Right hindlimb (tissue), 1 donor: ENCODE results near the gene RNF38.
"Not testable (repeated sequence)": the region's sequence is repeated elsewhere in the genome, so short reads cannot be mapped to it uniquely, and the experiment has no call there.

ENCODE experiments used
- DNase-seq: peaks from one replicate; pipeline ENCODE4 v3.0.0-alpha.2; 2018

The RNF38 gene

GRCh38 chr9:36399980-36400331 lies at the start of gene RNF38:
RNF38 (minus strand) TSS chr9:36400269; CDS start chr9:36400108, 161 bp downstream.
- no peak for DNase-seq

DNA sequence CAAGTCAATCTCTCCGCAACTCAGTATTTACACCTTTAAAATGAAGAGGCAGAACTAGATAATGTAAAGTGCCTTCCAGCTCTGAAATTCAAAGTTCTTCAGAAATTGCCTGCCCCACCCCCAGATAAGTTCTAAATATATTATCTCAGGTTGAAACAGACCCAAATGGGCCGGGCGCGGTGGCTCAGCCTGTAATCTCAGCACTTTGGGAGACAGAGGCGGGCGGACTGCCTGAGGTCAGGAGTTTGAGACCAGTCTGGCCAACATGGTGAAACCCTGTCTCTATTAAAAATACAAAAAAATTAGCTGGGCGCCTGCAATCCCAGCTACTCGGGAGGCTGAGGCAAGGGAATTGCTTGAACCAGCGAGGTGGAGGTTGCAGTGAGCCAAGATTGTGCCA lies 48.5 kb upstream of the RNF38 start:
- not testable (repeated sequence) for DNase-seq

DNA sequence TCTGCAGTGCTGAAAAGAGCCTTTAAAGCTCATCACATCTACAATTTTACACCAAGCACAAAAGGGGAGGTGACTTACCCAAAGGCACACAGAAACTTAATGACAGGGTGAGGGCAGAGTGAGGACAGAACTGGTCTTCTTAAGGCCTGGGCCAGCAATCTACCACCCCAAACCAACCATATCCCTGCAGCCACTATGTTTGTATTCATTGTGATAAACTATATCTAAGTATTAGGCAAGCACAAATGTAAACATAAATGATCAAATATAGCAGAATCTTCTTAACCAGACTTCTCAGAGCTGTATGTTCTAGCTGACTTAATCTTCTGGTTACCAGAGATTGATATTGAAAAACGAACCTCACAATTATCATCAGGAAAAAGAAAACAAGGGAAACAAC lies 47.9 kb upstream of the RNF38 start:
- DNase-seq = no peak

DNA sequence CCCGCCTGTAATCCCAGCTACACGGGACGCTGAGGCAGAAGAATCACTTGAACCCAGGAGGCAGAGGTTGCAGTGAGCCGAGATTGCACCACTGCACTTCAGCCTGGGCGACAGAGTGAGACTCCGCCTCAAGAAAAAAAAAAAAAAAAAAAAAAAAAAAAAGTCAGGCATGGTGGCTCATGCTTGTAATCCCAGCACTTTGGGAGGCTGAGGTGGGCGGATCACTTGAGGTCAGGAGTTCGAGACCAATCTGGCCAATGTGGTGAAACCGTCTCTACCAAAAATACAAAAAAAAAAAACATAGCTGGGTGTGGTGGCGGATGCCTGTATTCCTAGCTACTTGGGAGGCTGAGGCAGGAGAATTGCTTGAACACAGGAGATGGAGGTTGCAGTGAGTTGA lies 46.6 kb upstream of the RNF38 start:
- not testable (repeated sequence) for DNase-seq

DNA sequence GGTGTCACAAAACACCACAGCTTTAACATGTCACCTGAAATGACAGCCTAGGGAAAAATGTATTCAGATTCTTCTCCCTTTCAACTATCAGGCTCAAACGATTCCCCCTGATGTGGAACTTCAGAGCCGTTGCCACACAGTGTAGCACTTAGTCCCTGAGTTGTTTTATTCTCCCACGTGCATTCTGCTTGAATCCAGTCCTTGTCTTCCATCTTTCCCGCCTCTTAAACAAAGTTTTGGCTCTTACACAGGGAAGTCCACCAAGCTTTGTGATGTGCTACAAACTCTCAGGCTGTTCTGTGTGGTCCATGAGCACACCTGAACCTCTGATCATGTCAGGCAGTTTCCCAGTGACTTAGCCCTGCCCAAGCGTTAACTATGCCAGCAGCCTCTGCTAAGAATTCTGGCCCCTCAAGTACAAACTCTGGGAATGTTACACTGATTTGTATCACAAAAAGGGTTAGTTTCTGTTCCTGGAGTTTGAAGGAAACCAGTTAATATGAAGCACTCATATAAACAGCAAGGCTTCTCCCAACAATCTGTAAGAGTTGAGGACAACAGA lies 45.8 kb upstream of the RNF38 start:
- no peak for DNase-seq

DNA sequence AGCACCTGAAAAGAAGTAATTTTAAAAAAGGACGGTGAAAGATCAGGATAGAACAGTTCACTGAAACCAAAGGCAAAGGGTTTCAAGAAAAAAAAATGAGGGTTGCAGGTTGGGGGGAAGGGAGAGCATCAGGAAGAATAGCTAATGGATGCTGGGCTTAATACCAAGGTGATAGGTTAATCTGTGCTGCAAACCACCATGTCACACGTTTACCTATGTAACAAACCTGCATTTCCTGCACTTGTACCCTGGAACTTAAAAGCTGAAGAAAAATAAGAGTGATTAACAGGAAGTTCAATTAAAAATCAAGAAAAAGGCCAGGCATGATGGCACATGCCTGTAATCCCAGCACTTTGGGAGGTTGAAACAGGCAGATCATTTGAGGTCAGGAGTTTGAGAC lies 44.1 kb upstream of the RNF38 start:
- no peak for DNase-seq

GRCh38 chr9:36443581-36443980 lies 43.5 kb upstream of the RNF38 start:
- DNase-seq = no peak

DNA sequence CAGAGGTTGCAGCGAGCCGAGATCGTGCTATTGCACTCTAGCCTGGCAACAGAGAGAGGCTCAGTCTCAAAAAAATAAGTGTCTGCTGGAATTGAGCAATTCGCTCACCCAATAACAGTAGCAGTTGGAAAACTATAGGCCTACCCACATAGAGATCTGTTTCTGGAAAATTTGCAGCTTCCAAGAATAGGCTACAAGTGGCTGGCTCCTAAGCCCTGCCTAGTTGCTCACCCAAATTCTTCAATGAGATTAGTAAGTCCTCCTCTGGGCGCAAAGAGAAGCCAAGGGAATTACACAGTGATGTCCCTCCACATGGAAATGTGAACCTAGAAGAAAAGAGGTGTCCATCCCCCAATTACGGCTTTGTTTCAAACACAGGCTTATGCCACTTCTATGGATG lies 42.6 kb upstream of the RNF38 start:
- no peak for DNase-seq

DNA sequence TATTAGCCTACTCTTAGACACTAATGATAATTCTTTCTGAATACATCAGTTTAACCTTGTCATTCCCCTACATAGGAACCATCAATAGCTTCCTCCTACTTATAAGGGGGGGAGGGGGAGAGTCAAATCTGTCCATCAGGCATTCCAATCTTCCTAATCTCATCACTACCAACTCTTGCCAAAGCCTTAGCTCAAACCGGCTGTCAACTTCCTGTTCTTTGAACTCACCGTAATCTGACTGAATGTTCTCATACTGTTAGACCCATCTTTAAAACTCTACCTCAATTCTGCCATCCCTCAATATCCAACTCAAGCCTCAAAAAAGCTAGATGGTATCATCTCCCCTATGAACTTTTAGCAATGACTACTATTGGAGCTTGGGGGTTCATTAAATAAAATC lies 41.9 kb upstream of the RNF38 start:
- no peak for DNase-seq

GRCh38 chr9:36438536-36439236 lies 38.6 kb upstream of the RNF38 start:
- no peak for DNase-seq

DNA sequence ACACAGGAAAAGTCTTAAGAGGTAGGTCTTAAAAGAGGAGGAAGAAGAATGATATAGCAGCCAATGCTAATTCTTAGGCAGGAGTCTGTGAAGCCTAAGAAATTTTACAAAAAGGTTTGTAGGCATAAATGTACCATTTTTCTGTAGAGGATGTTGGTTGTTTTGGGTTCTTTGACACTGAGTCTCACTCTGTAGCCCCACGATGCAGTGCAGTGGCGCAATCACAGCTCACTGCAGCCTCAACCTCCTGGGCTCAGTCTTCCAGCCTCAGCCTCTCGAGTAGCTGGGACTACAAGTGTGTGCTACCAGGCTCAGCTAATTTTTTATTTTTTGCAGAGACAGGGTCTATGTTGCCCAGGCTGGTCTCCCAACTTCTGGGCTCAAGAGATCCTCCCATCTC lies 37.7 kb upstream of the RNF38 start:
- DNase-seq = no peak

DNA sequence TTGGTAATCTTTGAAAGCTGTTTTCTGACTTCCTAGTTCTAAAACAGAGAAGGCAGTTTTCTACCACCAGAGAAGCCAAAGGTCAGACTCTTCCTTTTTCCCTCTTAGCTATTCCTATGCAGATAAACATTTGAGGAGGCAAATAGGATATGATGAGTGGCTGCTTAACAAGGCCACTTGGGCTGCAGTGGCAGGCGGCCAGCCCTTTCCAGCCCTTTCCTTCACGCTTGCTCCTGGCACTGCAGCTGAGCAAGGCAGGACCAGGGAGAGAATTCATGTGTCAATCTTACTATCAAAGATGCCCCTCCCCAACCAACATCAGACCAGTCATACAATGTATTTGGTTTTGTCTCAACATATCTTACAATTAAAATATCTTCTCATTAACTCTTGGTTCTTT lies 36.8 kb upstream of the RNF38 start:
- no peak for DNase-seq

DNA sequence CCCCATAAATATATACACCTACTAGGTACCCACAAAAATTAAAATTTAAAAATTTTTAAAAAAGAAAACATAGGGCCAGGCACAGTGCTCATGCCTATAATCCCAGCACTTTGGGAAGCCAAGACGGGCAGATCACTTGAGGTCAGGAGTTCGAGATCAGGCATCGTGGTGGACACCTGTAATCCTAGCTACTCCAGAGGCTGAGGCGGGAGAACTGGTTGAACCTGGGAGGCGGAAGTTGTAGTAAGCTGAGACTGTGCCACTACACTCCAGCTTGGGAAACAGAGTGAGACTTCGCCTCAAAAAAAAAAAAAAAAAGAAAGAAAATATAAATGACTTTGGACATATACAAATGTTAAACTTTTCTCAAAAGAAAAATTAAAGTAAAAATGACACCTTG lies 33.3 kb upstream of the RNF38 start:
- DNase-seq = no peak

DNA sequence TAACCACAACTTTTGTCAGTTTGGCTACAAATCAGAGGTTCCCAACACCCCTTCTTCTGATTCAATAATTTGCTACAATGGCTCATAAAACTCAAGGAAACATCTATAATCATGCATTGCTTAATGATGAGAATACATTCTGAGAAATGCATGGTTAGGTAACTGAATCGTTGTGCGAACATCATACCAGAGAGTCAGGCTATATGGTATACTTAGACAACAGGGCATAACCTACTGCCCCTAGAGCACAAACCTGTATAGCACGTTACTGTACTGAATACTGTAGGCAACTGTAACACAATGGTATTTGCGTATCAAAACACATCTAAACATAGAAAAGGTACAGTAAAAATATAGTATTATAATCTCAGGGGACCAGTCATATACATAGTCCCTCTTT lies 31.0 kb upstream of the RNF38 start:
- no peak for DNase-seq

DNA sequence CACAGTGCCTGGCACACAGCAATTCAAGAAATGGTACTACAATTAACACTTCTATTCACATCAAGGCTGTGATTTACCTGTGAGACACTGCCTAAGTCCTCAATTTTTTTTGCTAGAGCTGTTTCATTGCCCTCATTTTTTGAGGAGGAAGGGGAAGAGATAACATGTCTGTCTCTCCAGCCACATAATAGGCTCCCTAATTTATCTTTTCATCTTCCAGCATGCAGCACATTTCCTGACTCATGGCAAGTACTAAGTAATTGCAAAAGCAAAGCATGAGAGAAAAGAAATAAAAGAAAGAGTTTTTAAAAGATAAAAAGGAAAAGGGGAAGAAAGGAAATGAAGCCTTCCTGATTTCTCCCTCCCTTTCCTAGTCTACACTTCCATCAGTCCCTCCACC lies 26.9 kb upstream of the RNF38 start:
- no peak for DNase-seq

DNA sequence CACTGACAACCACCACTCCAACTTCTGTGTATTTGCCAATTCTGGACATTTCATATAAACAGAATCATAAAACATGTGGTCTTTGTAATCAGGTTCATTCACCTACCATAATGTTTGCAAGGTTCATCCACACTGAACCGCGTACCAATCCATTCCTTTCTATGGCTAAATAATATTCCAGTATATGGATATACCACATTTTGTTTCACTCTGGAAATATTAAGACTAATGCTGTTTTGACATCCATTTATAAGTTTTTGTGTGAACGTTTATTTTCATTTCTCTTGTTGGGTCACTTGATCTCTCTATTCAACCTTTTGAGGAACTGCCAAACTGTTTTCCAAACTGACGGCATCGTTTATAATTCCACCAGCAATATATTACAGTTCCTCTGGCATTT lies 26.3 kb upstream of the RNF38 start:
- DNase-seq = no peak

GRCh38 chr9:36424289-36425055 lies 24.4 kb upstream of the RNF38 start:
- DNase-seq = no peak

DNA sequence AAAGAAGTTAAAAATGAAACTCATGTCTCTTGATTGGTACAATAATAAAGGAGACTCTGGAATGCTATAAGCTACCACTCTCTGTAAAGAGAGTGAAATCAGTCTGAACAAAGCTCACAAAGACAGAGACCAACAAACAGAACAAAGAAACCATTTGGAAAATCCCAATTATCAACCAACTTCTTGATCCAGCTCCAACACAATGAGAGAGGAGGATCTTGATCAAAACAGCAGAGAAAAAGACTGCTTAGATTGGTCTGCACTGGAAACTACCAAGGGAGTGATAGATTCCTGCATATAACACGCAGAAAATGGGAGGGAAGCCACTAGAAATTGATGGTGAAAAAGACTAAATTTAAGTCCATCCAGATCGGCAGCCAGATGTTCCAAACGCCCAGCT lies 23.1 kb upstream of the RNF38 start:
- DNase-seq = no peak

- DNase-seq = no peak
Measured at GRCh38 chr9:36416890-36417289, 16.8 kb upstream of the RNF38 start.

- no peak for DNase-seq
Measured at GRCh38 chr9:36415822-36416525, 15.9 kb upstream of the RNF38 start.

DNA sequence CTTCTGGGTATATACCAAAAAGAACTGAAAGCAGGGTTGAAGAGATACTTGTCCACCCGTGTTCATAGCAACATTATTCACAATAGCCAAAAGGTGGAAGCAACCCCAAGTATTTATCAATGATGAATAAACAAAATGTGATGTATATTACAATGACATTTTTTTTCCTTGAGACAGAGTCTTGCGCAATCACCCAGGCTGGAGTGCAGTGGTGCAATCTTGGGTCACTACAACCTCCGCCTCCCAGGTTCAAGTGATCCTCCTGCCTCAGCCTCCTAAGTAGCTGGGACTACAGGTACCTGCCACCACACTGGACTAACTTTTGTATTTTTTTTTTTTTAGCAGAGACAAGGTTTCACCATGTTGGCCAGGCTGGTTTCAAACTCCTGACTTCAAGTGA lies 11.3 kb upstream of the RNF38 start:
- not testable (repeated sequence) for DNase-seq

DNA sequence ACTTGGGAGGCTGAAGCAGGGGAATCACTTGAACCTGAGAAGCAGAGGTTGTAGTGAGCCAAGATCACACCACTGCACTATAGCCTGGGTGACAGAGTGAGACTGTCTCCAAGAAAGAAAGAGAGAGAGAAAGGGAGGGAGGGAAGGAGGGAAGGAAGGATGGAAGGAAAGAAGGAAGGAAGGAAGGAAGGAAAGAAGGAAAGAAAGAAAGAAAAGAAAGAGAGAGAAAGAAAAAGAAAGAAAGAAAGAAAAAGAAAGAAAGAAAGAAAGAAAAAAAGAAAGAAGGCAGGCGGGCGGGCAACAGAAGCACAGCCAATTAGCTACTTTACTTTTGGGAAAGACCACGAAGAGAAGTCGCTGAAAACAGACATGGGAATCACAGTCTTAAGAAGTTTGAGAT lies 9.0 kb upstream of the RNF38 start:
- not testable (repeated sequence) for DNase-seq

DNA sequence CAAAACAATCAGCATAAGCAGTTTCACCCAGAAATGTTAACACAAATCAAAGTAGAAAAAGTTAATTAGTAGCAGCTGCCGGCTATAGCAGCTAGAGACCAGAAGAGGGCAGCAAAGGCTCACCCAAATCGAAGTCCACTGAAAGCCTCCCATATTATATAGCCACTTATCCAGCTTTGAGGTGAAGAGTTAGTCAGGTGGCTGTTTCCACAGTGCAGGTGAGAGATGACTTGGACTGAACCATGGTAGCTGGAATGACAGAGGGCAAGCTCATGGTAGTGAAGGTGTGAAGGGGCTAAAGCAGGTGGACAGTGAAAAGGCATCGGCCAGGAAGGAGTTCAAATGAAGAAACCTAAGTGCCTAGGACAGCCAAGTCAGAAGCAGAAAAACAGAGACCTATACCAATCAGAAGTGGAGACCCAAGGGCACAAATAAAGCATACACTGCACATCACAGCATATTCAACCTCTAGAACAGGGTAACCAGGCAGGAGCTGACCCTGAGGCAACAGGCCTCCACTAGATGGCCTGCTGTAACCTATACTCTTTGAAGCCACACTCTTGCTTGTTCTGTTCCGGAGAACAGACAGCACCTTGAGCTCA lies 7.2 kb upstream of the RNF38 start:
- peak; percentile 62 for DNase-seq
